Stimulated activated CD4-positive, alpha-beta T cell treated with anti-CD3 and anti-CD28 coated beads, Interleukin-15, amount 100 ng/mL, for 24 hours (primary cell): ENCODE results near the gene ZNF536.

ENCODE experiments used
- DNase-seq: peaks from one replicate; pipeline ENCODE4 v3.0.0-alpha.2; 2020

The ZNF536 gene

DNA sequence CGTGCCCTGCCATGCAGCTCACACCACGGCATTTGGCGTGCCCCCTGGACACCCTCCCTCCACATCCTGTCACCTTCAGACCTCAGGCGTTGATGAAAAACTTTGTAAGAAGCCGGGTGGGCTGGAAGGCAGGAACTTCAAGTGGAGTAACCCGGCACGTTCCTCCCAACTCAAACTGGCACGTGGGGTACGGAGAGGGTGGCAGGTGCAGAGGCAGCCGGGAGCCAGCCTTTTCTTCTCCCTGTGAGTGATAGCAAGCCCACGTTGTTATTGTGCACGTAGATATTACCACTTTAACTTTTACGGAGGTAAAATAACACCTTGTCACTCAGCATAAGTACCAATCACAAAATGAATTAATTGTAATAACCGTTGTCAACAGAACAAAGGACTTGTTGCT is 198.0 kb downstream of the ZNF536 start:
- no peak for DNase-seq

DNA sequence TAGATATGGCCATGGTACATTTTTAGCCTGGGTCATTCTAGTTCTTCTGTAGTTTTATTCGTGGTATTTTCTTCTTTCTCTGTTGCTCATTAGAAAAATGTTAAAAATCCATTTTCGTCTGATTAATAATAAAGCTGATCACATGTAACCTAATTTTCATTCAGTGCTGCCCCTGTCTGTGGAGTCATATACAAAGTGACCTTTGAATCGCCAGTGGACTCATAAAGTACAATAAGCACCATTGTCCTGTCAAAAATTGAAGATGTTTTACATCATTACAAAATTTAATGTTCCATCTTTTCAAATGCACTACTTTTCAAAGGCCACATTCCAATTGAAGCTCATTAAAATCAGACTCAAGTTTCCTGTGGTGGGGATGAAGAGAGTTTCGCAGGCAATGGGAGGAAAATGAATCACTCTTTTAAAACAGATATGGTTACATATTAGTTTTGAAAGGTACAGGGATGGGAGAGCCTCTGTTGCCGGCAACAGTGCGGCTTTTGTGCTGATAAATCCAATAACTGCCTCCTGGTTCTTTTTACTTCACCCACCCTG is 205.4 kb downstream of the ZNF536 start:
- no peak for DNase-seq

DNA sequence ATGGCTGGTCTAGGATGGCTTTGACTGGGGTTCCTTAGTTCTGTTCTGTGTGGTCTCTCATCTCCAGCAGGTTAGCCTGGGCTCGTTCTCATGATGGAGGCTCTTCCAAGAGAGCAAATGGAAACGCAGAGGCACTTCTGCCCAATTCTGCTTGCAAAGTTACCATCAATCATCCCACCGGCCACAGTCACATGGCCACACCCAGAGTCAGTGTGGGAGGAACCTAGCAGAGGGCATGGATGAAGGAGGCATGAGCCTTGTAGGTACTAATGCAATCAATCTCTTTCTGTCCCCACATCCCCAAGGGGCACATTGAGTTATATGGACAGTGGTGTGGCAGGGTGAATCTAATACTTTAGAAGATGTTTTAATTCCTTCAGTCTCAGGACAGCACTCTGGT is 207.2 kb downstream of the ZNF536 start:
- DNase-seq: no peak

DNA sequence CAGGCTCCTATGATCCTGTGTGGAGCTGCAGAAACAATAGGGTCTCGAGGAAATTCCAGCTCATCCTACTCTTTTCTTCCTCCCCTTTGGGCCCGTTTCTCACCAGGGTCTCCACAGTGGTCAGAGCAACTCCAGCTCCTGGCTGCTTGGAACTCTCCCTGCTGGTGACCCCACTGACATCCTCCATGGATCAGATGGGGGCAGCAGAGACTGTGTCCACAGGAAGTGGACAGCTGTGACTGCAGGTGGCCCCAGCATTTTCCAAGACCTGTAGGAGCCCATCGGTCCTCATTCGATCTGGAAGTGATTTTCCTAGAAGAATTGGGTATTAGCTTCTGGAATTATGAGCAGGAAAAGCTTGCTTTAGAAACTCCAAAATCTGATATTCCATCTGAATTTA is 208.5 kb downstream of the ZNF536 start:
- DNase-seq: no peak

DNA sequence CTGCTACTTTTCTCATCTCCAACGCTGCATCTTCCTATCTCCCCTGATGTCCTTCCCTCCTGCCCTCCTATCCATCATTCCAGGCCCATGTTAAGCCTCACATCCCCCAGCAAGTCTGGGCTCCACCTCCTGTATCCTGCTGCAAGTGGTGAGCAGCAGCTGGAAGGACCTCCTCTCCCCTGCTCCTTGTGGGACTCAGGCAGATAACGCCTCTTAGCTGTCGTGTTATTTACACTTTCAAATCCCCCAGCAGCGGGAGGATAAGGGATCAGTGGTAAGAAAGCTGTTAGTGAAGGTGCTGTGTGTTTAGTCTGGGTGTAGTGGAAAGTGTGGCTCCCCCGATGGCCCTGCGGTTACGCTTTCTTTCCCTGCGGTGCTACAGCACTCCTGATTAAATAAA is 211.9 kb downstream of the ZNF536 start:
- DNase-seq: no peak

- no peak for DNase-seq
Measured at GRCh38 chr19:30587869-30588268, 215.7 kb downstream of the ZNF536 start.

GRCh38 chr19:30590596-30591229 is 218.5 kb downstream of the ZNF536 start:
- DNase-seq: no peak

DNA sequence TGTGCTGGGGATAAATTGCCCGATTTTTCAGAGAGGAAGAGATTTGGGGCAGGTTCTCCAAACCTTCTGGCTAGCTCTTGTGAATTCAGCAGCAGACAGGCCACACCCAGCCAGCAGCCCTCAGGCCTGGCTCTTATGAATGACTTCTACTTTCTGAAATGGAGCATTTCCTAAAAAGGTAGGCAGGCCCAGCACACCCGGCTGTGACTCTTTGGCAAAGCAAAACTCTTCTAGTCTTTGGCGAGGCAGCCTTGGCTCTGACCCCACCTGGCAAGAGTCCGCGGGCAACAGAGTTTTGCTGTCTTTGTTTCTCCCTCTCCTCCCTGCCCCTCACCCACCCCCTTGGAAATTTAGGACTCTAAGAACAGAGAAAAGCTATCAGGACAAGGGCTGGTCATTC is 221.2 kb downstream of the ZNF536 start:
- DNase-seq: no peak

DNA sequence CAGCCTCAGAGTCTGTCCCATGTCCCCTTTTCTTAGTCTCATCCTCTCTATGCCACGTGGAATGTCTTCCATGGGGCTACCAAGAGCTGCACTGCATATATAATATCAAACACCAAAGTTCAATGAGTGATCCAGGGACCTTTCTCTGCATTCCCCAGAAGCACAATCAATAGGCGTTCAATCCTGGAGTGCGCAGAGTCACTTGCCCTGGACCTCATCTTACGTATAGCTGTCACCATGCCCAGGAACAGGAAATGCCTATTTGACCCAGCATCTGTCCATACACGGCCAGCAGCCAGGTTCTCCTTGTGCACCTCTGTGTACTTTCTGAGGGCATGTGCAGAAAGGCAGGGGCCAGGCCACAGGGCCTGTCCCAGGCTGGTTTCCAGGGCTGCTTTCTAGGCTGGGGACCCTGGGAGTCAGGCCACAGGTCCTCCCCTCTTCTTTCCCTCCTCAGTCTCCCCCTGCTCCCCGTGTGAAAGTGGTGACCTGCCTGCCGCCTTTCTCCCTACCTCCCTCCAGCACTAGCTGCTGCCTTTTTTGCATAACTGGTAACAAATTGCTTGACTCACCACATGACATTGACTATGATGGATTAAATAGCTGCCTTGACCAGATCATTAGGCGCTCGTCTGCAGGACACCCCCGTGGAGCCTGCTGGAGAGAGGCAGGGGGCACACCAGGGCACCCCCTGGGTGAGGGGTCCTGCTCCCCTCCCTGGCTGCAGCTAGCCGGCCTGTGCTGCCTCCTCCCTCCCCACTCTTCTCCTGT is 222.0 kb downstream of the ZNF536 start:
- no peak for DNase-seq

DNA sequence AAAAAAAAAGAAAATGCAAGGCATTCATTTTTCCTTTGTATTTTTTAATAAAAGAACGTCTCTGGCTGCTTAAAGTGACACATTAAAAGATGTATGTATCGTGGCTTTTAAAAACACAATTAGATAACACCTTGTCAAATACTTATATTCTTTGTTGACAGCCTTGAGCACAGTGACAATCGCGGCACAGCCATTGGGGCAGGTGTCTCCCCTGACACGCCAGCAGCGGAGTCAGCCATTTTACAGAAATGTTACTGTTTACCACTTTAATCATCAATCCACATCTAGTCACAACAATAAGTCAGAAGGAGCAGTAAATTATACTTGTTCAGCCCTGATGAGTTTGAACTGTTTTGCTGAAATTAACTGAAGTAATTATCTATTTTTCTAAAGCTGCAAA is 224.1 kb downstream of the ZNF536 start:
- DNase-seq: no peak

GRCh38 chr19:30596813-30597399 is 224.7 kb downstream of the ZNF536 start:
- no peak for DNase-seq

DNA sequence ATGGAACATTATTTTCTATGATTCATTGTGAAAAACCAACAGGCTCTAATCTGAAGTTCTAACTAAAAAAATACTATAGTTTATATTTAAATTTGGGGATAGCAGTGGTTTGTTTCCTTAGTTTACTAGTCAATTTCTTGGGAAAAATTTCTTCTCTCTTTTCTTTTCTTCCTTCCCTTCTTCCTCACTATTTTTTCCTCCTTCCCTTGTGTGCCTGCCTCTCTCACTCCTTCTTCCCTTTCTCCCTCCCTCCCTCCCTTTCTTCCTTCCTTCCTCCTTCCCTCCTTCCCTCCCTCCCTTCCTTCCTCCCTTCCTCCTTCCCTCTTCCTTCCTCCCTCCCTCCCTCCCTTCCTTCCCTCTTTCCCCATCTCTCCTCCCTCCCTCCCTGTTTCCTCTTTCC is 226.5 kb downstream of the ZNF536 start:
- DNase-seq: no peak

DNA sequence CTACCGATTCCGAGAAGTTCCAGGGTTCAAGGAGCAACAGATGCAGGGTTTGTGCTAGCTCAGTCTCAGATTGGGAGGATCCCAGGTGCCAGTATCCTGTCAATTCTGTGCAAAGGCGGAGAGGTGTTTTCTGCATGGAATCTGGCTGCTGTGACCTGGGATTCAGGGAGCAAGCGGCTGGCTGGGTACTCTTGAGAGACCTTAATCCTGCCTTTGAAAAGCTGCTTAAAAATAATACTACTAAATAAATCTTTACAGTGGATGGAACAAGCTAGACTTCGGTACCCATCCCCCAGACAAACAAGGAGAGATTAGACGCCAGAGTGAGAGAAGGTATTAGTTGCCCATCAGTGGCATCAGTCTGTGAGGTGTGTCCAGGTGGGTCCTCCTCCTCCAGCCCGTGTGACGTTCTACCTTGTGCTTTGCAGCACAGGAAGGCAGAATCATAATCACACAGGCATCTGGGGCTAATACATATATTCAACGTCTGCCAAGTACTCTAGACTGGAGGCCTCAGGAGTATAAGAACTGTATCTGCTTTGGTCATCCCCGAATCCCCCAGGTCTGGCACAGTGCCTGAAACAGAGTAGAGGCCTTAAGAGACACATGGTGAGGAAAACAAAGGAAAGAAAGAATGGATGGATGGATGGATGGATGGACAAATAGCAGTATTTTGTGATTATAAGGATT is 230.6 kb downstream of the ZNF536 start:
- no peak for DNase-seq

GRCh38 chr19:30604657-30605056 is 232.5 kb downstream of the ZNF536 start:
- no peak for DNase-seq

DNA sequence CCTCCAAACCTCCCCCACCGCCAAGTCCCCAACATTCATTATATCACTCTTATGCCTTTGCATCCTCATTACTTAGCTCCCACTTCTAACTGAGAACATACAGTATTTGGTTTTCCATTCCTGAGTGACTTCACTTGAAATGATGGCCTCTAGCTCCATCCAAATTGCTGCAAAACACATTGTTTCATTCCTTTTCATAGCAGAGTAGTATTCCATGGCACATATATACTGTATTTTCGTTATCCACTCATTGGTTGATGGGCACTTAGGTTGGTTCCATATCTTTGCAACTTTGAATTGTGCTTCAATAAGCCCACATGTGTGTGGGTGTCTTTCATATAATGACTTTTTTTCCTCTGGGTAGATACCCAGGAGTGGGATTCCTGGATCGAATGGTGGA is 233.1 kb downstream of the ZNF536 start:
- no peak for DNase-seq

- no peak for DNase-seq
Measured at GRCh38 chr19:30606114-30607050, 234.2 kb downstream of the ZNF536 start.
